GM12891 (cell line): ENCODE results near the gene TNPO2.
"Not testable (repeated sequence)": the region's sequence is repeated elsewhere in the genome, so short reads cannot be mapped to it uniquely, and the experiment has no call there.

Experiments used
- DNase-seq: peaks from one replicate; pipeline ENCODE4 v3.0.0; 2011; ENCODE audit warnings: low spot score; ENCODE audit not compliant: insufficient read length
- FAIRE-seq: peaks from 2 replicates; lab custom pipeline; 2011; peaks lifted over from hg19 to GRCh38; lab: Jason Lieb, UNC
- PAX5 ChIP-seq: IDR thresholded peaks from 2 replicates; pipeline ENCODE4 v1.6.1; 2011; ENCODE audit warnings: low read length, moderate library complexity, mild to moderate bottlenecking; ENCODE audit not compliant: insufficient read depth, severe bottlenecking
- POLR2A ChIP-seq: IDR thresholded peaks from 2 replicates; pipeline ENCODE4 v1.6.1; 2011; ENCODE audit warnings: low read depth, low read length, control low read depth
- POLR2AphosphoS5 ChIP-seq: IDR thresholded peaks from 2 replicates; pipeline ENCODE4 v1.6.1; 2011; ENCODE audit warnings: low read depth, low read length, control low read depth
- POU2F2 ChIP-seq: IDR thresholded peaks from 2 replicates; pipeline ENCODE4 v1.6.1; 2011; ENCODE audit warnings: low read depth, mild to moderate bottlenecking, control low read depth, low read length, moderate library complexity
- SPI1 ChIP-seq: IDR thresholded peaks from 2 replicates; pipeline ENCODE4 v1.6.1; 2011; ENCODE audit warnings: low read depth, low read length, control low read depth
- TAF1 ChIP-seq: IDR thresholded peaks from 2 replicates; pipeline ENCODE4 v1.6.1; 2011; ENCODE audit warnings: low read depth, low read length, control low read depth

TNPO2 gene

DNA sequence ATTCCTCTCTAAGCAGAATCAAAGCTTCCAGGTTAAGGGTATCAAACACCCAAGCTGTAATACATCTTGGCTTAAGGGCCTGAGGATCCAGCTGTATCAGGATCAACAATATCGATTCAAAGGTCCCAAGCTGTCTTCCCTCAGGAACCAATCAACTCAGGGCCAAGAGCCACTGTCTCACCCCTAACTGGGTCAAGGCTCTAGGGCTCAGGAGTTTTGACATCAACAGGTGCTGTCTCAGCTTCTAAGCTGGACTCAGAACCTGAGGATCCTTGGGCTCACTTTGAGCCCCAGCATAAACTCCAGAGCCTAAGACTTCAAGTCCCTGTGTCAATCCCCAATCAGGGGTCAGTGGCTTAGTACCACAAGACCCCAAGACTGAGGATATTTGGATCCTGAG, 28.2 kb downstream of the TNPO2 start:
- DNase-seq: no peak
- no peak for FAIRE-seq
- no peak for TF ChIP-seq POU2F2

DNA sequence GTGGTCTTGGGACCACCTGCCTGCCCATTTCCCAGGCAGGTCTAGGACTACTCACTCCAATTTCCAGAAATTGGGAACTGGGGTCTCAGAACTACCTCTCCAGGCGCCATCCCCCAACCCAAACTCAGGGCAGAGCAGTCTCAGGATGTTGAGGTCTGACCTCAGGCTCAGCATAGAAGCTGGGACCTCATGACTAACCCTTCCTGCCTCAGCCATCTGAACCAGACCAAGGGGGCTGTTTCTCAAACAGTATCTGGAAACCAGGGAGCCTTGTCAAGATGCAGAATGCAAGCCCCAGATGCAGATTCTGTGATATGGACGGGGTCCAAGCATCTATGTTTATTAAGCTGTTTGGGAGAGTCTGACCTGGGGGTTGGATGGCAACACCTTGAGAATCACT, 28.6 kb downstream of the TNPO2 start:
- TF ChIP-seq PAX5 (no peak), POU2F2 (no peak), SPI1 (no peak), POLR2AphosphoS5 (no peak), POLR2A (no peak), TAF1 (no peak)
- FAIRE-seq: no peak
- DNase-seq: no peak

DNA sequence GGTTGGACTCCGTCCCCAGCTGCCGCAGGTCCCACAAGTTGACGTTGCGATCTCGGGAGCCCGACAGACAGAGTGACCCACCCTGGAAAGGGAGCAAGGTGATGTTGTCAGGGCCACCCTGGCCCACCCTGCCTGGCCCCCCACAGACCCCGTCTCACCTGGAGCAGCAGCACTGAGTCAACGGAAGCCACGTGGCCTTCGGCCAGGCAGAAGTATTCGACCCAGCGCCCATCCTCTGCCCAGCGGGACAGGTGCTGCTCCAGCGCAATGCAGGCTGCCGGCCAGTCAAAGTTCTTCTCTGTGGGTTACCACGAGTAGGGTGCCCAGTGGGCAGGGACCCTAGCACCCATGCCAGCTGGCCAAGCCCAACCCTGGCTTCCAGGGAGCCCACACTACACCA, 29.1 kb downstream of the TNPO2 start:
- no peak for DNase-seq
- FAIRE-seq: no peak
- TF ChIP-seq PAX5 (no peak), POLR2A (no peak), SPI1 (no peak), POU2F2 (no peak), TAF1 (no peak), POLR2AphosphoS5 (no peak)

- TF ChIP-seq SPI1: no peak
- TF ChIP-seq PAX5: no peak
- FAIRE-seq (no peak), DNase-seq (no peak)
Measured at GRCh38 chr19:12692960-12693359, 30.8 kb downstream of the TNPO2 start.

DNA sequence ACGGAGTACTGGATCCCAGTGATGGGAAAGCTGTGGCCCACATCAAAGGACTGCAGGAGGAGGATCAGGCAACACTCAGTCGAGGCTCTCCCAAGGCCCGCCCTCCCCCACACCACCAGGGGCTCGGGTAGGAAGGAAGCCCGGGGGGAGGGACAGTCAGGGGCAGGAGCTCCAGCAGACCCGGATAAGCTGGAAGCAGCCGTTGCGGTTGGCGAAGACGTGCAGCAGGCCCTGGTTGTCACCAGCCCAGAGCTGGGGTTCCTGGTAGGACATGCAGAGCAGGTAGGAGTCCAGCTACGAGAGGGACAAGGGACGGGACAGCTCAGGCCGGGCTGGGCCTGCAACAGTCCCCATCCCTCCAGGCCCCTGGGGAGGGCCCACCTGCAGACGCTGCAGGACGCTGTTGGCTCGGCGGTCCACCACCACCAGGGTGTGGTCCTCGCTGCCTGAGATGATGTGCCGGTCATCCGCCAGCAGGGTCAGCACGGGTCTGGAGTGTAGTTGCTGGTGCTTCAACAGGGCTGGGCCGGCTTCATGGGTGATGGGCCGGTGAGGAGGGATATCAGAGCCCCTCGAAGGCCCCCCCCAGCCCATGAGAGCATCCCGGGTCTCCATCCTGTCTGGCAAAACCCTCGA, 34.0 kb downstream of the TNPO2 start:
- no peak for TF ChIP-seq PAX5
- no peak for TF ChIP-seq TAF1
- TF ChIP-seq POLR2AphosphoS5: no peak
- TF ChIP-seq POU2F2: no peak
- no peak for TF ChIP-seq POLR2A
- TF ChIP-seq SPI1: no peak
- no peak for DNase-seq
- no peak for FAIRE-seq

GRCh38 chr19:12689012-12689411, 34.7 kb downstream of the TNPO2 start:
- FAIRE-seq (no peak), DNase-seq (no peak)
- TF ChIP-seq TAF1 (no peak), POLR2A (no peak), PAX5 (no peak), SPI1 (no peak), POLR2AphosphoS5 (no peak), POU2F2 (no peak)

DNA sequence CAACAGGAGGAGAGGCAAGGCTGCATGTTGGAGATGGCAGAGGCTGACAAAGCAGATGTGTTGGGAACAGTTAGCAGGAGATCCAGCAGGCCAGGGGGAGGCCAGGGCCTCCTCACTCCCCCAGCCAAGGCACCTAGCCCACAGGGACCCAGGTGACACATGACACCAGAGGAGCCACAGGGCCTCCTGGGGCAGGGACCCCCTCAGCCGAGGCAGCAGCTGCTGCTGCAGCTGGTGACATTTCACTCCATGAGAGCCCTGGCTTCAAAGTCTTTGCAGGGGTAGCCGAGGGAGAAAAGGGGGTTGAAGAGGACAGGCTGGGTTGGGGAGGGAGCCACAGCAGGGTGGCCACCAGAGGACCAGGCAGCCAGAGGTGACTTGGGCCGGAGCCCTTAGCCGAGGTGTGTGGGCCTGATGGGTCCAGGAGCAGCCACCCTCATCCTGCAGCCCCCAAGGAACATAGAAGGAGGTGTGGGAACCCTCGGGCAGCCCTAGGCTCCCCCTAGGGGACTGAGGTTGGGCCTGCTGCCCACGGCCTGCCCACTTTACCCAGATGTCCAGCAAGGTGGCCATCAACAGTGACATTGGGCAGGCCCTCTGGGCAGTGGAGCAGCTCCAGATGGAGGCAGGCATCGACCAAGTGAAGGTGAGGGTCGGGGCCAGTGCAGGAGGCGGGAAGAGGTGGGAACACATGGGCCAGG, 36.1 kb downstream of the TNPO2 start, which contains the start of gene GNG14:
TSS of gene GNG14 (plus strand) at position 503 of the 701 bp plus-strand sequence. CDS start at position 554, 51 bp downstream.
- TF ChIP-seq POU2F2 (no peak), PAX5 (no peak), POLR2AphosphoS5 (no peak), TAF1 (no peak), POLR2A (no peak), SPI1 (no peak)
- no peak for DNase-seq
- FAIRE-seq: no peak

- FAIRE-seq: no peak
- TF ChIP-seq POLR2A (no peak), TAF1 (no peak), PAX5 (no peak), POLR2AphosphoS5 (no peak), SPI1 (no peak), POU2F2 (no peak)
Measured at GRCh38 chr19:12685831-12686230, 37.9 kb downstream of the TNPO2 start.

GRCh38 chr19:12681074-12681987, 42.4 kb downstream of the TNPO2 start, which contains the start of gene DHPS:
DHPS (minus strand) TSS chr19:12681880; CDS start chr19:12681766, 114 bp downstream.
- DNase-seq: peak; percentile 88
- TF ChIP-seq TAF1: peak; percentile 47
- TF ChIP-seq PAX5: no peak
- TF ChIP-seq POLR2A: peak; percentile 94
- TF ChIP-seq POU2F2: no peak; the same call in 1 of the 2 replicates
- peak; percentile 92 for TF ChIP-seq POLR2AphosphoS5
- 0 out of 2 replicates have a peak, but pooled peaks have one; percentile 1 for TF ChIP-seq SPI1
- FAIRE-seq: peak; percentile 95

More at GRCh38 chr19:12685831-12686230, 37.9 kb downstream of the TNPO2 start:
- no peak for DNase-seq

DNA sequence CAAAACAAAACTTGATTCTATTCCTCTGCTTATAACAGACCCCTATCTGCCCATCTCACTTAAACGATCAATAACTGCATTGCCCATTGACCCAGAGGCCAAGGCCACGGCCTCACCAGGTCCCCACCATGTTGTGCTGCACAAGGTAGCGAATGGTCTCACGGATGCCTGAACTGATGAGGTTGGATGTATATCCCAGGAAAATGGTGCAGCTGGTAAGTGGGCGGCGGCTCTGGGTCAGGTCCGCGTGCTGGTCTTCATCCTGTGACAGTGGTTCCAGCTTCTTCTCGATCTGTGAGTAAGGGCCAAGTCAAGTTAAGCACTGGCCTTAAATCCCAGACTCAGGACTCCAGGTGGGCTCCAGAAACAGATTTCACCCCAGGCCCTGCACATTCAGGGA, 43.7 kb downstream of the TNPO2 start:
- no peak for FAIRE-seq
- no peak for TF ChIP-seq POLR2A
- TF ChIP-seq SPI1: no peak
- TF ChIP-seq TAF1: no peak
- TF ChIP-seq POLR2AphosphoS5: no peak
- TF ChIP-seq PAX5: no peak
- no peak for DNase-seq

DNA sequence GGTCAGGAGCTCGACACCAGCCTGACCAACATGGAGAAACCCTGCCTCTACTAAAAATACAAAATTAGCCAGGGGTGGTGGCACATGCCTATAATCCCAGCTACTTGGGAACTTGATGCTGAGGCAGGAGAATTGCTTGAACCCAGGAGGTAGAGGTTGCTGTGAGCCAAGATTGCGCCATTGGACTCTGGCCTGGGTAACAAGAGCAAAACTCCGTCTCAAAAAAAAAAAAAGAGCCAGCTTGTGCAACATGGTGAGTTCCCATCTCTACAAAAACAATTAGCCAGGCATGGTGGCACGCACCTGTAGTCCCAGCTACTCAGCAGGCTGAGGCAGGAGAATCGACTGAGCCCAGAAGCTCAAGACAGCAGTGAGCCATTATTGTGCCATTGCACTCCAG, 45.7 kb downstream of the TNPO2 start:
- FAIRE-seq, DNase-seq: not testable (repeated sequence)
